Measurements from ENCODE around the gene PPIL6. TPM values are rescaled to one million over a fixed set of nuclear protein-coding genes. Genes with fewer than 3 reads are reported as not detected.

Gene PPIL6
- total RNA-seq, 3 donors from 2014 or later: 0.67 to 5.5 (median 2.9) TPM

- no peak for ATAC-seq
- DNase-seq: no peak
- Histone ChIP-seq H3K36me3 (ENCODE audit: low read depth) (no peaks in the 10 kb centered on the region), H3K9me3 (no peaks in the 10 kb centered on the region), H3K4me1 (ENCODE audit: low read depth) (peaks cover 21% of the 10 kb centered on the region), H3K4me3 (no peak overlapping the region)
- intact Hi-C loops (cut with DNase I, micrococcal nuclease): no loop called here
- no peak for TF ChIP-seq CTCF (IDR thresholded peaks at IDR 0.05)
Observed at GRCh38 chr6:109340811-109341210, 99.6 kb downstream of the PPIL6 start.

Other genes starting within 250 kb of the PPIL6 start
- 100 to 1,000 TPM; 337 to 845 (median 513) TPM for gene CD164, start 58.2 kb downstream of the PPIL6 start, total RNA-seq
- gene SMPD2, start 96 bp upstream of the PPIL6 start, total RNA-seq: 10 to 100 TPM; 13.4 to 24.8 (median 22.7) TPM
- gene MICAL1, start 15.1 kb upstream of the PPIL6 start, total RNA-seq: 10 to 100 TPM; 43.1 to 72.9 (median 57.8) TPM
- 1 to 10 TPM; 6.5 to 7.7 (median 6.9) TPM for gene ZBTB24, start 42.6 kb upstream of the PPIL6 start, total RNA-seq